HG03108 (cell line): ENCODE results near the gene ZNF714.
"Not testable (repeated sequence)": the region's sequence is repeated elsewhere in the genome, so short reads cannot be mapped to it uniquely, and the experiment has no call there.

Experiments
- ATAC-seq: cut with Tn5 transposase; IDR thresholded peaks from one replicate; pipeline ENCODE4 v1.9.1; 2021; ENCODE audit warnings: moderate library complexity; ENCODE audit not compliant: unreplicated experiment

ZNF714 gene

DNA sequence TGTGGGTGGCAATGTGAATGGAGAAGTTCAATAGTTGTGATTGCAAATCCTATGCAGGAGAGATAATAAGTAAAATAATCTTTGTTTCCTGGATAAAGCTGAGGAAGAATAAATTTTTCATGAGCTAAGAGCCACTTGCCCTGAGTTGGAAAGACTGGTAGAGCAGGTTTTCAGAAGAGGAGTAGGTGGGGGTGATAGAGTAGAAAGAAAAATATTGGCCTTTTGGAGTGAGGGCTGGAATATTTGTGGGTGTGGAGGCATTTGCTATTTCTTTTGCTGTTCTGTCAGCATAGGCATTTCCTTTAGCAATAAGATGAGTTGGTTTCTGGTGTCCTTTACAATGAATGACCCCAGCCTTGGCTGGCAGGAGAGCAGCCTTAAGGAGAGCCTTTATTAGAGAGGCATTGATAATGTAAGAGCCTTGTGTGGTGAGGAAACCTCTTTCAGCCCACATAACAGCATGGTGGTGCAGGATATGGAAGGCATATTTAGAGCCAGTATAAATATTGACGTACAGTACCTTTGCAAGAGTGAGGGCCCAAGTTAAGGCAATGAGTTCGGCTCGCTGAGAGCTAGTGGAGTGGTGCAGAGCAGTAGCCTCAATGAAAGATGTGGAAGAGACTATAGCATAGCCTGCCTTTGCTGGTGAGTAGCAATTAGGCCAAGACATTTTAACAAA is 48.2 kb downstream of the ZNF714 start:
- no peak for ATAC-seq

DNA sequence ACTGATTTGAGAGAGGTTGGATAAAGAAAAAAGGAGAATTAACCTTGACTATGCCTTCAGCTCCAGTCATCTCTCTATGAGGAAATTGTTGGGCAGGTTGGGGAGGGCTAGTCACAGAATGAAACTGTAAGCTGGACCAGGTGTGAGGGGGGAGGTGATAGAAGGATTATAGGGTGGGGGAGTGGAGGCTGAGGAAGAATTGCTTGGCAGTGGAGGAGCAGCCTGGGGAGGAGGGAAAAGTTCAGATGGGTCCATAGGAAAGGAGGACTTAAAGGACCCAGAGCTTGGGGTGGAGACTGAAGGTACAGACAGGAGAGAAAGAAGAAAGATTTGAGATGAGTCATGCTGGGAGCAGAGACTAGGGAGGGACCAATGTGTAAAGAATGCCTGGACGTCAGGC is 51.6 kb downstream of the ZNF714 start:
- ATAC-seq: no peak

DNA sequence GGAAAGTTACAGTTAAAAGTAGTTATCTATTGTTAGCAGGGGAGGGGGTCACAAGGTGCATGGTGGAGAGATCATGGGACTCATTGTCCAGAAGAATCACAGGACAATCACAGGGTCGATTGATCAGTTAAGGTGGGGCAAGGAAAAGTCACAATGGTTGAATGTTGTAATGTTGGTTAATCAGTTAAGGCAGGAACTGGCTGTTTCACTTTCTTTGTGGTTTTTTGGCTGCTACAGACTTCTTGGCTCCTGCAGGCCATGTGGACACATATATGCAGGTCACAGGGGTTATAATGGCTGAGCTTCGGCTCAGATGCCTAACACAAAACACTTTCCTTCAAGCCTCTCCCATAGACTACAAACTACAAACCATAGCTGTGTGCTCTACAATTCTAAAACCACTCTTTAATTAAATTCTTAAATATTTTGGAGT is 52.9 kb downstream of the ZNF714 start:
- ATAC-seq: no peak

DNA sequence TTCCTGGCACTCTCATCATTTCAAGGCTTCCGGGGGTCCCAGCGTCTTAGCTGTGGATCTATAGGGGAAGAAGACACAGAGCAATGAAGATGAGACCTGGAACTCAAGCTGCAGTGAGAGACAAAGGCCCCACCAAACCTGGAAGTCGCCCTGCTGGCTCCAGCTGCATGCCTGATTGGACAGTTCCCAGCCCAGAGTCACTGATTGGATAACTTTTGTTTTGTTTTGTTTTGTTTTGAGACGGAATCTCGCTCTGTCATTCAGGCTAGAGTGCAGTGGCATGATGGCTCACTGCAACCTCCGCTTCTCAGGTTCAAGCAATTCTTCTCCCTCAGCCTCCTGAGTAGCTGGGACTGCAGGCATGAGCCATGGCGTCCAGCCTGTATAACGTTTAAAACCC is 53.4 kb downstream of the ZNF714 start:
- no peak for ATAC-seq

DNA sequence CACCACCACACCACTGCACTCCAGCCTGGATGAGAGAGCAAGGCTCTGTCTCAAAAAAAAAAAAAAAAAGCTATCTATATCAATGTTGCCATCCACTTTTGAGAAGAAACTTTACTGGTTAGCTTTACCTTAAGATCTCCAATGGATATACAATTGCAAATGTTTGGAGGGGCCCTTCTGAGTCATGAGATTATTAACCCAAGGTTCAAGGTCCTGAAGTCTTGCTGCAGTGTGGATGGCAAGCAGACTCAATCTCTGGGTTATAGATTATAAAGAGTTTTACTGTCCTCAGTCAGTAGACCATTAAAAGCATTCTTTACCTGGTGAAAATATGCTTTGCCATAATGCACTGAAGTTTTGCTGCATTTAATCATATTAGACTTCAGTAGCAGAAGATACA is 56.1 kb downstream of the ZNF714 start:
- ATAC-seq: no peak

DNA sequence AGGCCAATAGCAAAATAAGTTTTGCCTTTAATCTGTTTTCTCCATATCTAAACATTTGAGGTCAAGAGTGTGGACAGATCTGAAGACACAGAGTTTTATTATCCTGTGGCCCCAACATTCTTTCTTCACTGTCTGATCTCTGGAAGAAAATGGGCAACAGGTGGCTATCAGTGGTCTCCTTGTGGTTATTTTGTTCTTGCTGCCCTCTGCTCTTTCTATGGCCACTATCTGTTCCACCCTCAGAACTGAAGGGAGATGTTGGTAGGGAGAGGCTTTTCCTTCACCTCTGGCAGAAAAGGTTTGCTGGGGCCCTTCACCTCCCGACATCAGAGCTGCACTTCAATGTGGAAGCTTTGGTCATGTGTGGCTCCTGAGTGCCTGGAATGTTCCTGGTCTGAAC is 59.0 kb downstream of the ZNF714 start:
- not testable (repeated sequence) for ATAC-seq

DNA sequence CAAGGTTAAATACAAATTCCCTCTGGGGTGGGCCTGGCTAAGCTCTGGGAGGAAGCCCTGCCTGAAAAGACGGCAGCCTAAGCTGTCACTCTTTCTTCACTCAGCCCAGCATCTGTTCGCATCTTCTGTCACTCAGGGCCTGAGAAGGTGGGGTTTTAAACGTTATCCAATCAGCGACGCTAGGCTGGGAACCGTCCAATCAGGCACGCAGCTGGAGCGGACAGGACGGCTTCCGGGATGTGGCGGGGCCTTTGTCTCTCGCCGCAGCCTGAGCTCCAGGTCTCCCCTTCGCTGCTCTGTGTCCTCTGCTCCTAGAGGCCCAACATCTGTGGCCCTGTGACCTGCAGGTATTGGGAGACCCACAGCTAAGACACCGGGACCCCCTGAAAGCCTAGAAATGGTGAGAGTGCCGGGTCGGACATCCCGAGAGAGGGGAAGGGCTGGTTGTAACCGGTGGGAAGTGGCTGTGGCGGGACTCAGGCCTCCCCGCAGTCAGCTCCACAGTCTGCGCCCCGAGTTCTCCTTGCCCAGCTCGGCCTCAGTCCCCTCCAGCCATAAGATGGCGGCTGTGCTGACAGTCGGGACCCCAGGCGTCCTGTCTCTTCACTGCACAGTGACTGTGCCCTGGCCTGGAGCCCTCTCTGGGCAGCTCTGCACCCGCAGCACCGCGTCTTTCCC is 59.9 kb downstream of the ZNF714 start, which contains the start of gene ZNF431:
TSS of gene ZNF431 (plus strand) at position 254 of the 678 bp plus-strand sequence. CDS start at position 398, 144 bp downstream.
- ATAC-seq: peak; percentile 98

DNA sequence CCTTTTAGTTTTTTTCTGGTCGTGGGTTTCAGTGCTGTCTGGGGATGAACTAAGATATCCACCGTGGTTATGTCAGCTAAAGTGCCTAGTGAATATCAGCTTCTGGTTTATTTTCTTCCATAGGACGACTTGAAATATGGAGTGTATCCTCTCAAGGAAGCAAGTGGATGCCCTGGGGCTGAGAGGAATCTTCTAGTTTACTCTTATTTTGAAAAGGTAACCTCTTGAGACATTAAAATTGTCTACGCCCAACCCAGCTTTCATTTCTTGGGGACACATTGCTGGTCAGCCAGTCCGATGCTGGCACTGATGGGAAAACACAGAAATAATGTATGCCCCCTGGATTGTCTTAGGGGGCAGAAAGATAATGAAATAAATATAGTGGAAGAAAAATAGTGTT is 61.4 kb downstream of the ZNF714 start:
- no peak for ATAC-seq

DNA sequence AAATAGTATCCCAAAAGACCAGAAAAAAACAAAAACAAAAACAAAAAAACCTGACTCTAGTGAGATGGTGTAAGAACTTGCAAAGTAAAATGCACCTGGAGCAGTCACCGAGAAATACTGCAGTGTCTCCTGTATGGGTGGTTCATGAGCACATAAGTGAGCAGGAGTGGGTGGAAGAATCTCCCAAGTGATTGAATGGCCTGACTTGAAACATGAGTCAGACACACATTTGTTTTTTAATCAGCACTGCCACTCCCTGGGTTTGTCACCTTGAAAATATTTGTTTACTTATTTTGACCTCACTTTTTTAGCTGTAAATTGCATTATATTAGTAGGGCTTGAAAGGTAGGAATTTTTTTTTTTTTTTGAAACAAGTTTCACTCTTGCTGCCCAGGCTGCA is 61.9 kb downstream of the ZNF714 start:
- ATAC-seq: no peak

DNA sequence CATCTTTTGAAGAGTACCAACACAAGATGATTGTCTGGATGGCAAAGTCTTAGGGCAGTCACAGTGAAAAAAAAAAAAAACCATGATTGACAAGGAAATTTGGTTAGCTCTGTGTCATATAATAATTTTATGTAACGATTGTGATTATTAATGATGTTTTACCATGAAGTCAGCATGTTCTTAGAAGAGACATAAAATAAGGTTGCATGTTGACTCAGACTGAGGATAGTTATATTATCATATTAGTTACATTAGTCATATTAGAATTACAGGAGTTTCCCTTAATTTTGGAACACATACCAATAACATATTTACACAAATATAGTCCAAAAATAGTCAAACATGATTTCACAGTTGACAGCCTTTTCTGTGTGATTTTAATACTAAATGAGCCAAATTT is 65.5 kb downstream of the ZNF714 start:
- ATAC-seq: no peak

DNA sequence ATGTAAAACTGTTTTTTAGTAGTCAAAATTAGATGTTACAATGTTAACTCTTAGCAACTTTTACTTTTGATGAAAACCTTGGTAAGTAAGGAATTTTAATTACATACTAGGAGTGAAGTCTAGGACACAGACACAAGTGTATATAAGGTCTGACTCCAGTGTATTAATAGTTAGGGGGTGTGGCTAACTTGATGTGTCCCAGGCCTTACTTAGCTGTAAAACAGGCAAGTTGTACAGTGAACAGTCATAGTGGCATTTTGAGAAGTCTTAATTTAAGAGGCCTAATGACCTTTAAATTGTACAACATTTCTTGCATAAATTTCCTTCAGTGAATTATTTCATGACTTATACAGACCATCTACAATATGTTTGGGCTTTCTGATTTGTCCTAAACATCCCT is 66.7 kb downstream of the ZNF714 start:
- no peak for ATAC-seq

DNA sequence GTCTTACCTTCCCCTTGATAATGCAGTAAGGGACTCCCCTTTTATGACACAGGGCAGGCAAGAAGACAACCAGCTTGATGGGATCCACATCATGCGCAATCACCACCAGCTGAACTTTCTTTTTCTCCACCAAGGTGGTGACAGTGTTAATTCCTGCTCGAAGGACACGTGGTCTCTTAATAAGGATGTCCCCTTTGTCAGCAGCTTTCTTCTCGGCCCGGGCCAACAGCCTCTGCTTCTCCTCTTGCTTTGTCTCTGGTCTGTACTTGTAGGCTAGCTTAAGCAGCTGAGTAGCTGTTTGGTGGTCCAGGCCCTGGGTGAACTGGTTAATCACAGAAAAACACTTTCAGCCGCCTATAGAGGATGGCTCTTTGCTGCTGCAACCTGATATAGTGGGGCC is 67.9 kb downstream of the ZNF714 start:
- no peak for ATAC-seq

DNA sequence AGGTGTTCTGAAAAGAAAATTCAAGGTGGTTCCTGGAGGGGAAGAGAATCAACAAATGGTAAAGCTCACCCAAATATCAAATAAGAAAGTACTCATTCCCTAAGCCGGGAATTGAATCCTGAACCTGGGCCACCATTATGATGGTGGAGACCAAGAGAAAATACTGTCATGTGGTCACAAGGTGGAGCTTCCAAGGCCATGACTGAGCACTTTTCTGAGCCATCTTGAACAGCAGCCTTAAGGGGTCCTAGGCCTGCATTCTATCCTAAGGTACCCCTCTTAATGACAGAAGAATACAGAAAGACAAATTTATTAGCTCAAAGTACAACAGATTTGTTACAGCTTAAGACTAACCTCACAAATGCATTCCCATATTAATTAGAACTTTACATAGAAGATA is 69.5 kb downstream of the ZNF714 start:
- ATAC-seq: no peak

DNA sequence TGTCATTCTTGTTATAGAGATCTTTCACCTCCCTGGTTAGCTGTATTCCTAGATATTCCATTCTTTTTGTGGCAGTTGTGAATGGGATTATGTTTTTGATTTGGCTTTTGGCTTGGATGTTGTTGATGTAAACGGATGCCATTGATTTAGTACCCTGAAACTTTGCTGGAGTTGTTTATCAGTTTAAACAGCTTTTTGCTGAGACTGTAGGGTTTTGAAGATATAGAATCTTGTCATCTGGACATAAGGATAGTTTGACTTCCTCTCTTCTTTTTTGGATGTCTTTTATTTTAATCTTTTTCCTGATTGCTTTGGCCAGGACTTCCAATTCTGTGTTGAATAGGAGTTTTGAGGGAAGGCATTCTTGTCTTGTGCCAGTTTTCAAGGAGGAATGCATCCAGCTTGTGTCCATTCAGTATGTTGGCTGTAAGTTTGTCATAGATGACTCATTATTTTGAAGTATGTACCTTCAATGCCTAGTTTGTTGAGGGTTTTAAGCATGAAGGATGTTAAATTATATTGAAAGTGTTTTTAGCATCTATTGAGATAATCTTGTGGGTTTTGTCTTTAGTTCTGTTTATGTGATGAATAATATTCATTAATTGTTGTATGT is 76.6 kb downstream of the ZNF714 start:
- ATAC-seq: no peak

DNA sequence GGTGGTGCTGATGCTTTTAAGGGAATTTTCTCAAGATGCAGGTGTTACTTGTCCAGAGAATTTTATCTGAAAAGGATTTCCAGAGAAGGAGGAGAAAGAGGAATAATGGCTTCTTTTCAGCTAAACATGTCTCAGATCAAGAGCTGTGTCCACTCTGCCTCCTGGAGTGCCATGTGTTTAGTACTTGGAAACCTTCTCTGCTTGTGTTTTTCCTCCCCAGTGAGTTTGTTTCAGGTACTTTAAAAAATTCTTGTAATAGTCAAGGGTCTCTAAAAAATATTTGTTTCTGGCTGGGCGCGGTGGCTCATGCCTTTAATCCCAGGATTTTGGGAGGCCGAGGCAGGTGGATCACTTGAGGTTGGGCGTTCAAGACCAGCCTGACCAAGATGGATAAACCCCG is 82.5 kb downstream of the ZNF714 start:
- ATAC-seq: no peak

DNA sequence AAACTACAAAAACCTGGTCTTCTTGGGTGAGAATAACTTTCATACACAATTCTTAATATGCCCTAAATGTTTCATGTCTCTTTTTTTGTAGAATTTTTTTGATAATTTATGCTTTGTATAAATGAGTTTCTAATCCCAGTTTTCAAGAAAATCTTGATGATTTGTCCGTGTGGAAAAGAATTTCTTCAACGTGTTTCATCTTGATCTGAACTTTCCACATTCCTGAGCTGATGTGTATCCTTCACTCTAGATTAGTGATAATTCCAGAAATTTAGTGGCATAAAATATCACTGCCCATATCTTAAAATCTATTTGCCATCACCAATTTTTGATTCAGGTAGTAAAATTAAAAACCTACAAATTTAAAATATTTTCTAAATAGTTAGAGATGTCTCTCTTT is 84.4 kb downstream of the ZNF714 start:
- no peak for ATAC-seq
